Nephron (organoid): ENCODE measurements around the gene VTA1.
"Not testable (repeated sequence)": the region's sequence is repeated elsewhere in the genome, so short reads cannot be mapped to it uniquely, and the experiment has no call there.

Experiments
- H3K27ac Mint-ChIP-seq, 3 experiments: 2 replicates each; pipeline ENCODE4 v1.8.0; 2020; ENCODE audit warnings: mixed read lengths in 3 of 3, mild to moderate bottlenecking in 2 of 3, moderate library complexity in 1 of 3
- H3K27me3 Mint-ChIP-seq: 2 replicates; pipeline ENCODE4 v1.8.0; 2021; ENCODE audit warnings: low read depth, mild to moderate bottlenecking, moderate library complexity, mixed read lengths
- H3K36me3 Mint-ChIP-seq: 2 replicates; pipeline ENCODE4 v1.8.0; 2020; ENCODE audit warnings: low read depth, mixed read lengths
- H3K4me1 Mint-ChIP-seq: 2 replicates; pipeline ENCODE4 v1.8.0; 2020; ENCODE audit warnings: mixed read lengths
- H3K4me3 Mint-ChIP-seq, 3 experiments: 2 replicates each; pipeline ENCODE4 v1.8.0; 2020; ENCODE audit warnings: mild to moderate bottlenecking in 3 of 3, mixed read lengths in 3 of 3, moderate library complexity in 2 of 3
- H3K9me3 Mint-ChIP-seq: 2 replicates; pipeline ENCODE4 v1.8.0; 2020; ENCODE audit warnings: mixed read lengths
- TF ChIP-seq, protein P1 (sequence below), 3 experiments: fragments of 200-600 bp; sonication (generic); IDR thresholded peaks; one replicate each; pipeline ENCODE4 v1.5.0; 2021; ENCODE audit warnings: antibody characterized with exemption in 3 of 3; ENCODE audit not compliant: unreplicated experiment in 3 of 3

VTA1 gene

DNA sequence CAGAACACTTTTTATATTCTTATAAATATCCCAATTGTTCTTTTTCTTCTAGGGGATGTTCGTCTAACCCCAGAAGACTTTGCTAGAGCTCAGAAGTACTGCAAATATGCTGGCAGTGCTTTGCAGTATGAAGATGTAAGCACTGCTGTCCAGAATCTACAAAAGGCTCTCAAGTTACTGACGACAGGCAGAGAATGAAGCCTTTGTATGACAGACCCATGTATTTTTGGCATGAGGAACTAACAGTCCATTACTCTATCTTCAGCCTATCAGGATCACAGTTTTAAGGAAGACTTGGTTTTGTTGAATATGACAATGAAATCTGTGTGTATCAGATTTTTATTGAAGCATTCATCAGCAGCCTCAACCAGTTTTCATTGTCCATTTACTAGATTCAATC, 71.4 kb downstream of the VTA1 start:
- Mint-ChIP-seq H3K27me3 (no peaks in the 10 kb centered on the region), H3K27ac (peak overlapping the region in 1 of 3 experiments; percentile 19), H3K4me1 (no peaks in the 10 kb centered on the region), H3K9me3 (peaks cover 11% of the 10 kb centered on the region), H3K4me3 (no peak overlapping the region), H3K36me3 (peaks cover 26% of the 10 kb centered on the region)
- TF ChIP-seq, protein P1, sequence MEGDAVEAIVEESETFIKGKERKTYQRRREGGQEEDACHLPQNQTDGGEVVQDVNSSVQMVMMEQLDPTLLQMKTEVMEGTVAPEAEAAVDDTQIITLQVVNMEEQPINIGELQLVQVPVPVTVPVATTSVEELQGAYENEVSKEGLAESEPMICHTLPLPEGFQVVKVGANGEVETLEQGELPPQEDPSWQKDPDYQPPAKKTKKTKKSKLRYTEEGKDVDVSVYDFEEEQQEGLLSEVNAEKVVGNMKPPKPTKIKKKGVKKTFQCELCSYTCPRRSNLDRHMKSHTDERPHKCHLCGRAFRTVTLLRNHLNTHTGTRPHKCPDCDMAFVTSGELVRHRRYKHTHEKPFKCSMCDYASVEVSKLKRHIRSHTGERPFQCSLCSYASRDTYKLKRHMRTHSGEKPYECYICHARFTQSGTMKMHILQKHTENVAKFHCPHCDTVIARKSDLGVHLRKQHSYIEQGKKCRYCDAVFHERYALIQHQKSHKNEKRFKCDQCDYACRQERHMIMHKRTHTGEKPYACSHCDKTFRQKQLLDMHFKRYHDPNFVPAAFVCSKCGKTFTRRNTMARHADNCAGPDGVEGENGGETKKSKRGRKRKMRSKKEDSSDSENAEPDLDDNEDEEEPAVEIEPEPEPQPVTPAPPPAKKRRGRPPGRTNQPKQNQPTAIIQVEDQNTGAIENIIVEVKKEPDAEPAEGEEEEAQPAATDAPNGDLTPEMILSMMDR (IDR thresholded peaks at IDR 0.05; ENCODE audit: unreplicated experiment in 3 of 3) = no peak

DNA sequence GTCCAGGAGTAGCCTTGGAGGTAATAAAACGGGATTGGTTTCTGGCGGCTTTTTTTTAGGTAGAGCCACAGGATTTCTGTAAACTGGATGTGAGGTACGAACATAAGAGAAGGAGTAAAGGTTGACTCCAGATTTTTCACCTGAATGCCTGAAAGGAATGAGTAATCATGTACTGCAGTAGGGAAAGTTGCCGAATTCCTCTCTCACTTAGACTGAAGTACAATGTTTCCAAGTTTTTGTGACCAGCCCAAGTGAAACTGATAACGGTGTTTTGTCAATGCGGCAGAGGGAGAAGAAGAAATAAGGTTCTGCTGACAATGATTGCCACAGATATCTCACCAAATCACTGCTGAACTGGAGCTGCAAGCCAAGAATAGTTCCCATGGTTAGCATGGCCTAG, 75.0 kb downstream of the VTA1 start:
- no peaks in the 10 kb centered on the region for H3K4me1 Mint-ChIP-seq
- no peak overlapping the region for H3K4me3 Mint-ChIP-seq
- H3K27me3 Mint-ChIP-seq = no peaks in the 10 kb centered on the region
- peak overlapping the region; percentile 31 to 77 (median 44) for H3K27ac Mint-ChIP-seq
- TF ChIP-seq, protein P1 (IDR thresholded peaks at IDR 0.05; ENCODE audit: unreplicated experiment in 3 of 3) = no peak
- no peaks in the 10 kb centered on the region for H3K9me3 Mint-ChIP-seq
- peaks cover 7% of the 10 kb centered on the region for H3K36me3 Mint-ChIP-seq

DNA sequence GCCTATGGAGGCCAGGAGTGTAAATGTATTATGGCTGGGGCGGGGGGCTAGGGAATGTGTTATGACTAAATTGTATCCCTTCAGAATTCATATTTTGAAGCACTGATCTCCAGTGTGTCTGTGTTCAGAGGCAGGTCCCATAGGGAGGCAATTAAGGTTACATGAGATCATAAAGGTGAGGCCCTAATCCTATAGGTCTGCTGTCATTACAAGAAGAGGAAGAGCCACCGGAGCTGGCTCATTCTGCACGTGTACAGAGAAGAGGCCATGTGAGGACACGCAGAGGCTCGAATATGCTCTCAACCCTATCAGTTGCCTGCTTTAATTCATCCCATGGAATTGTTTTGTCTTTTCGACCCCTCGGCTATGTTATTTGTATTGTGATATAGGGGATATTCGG, 76.9 kb downstream of the VTA1 start:
- TF ChIP-seq, protein P1 (IDR thresholded peaks at IDR 0.05; ENCODE audit: unreplicated experiment in 3 of 3) = no peak

DNA sequence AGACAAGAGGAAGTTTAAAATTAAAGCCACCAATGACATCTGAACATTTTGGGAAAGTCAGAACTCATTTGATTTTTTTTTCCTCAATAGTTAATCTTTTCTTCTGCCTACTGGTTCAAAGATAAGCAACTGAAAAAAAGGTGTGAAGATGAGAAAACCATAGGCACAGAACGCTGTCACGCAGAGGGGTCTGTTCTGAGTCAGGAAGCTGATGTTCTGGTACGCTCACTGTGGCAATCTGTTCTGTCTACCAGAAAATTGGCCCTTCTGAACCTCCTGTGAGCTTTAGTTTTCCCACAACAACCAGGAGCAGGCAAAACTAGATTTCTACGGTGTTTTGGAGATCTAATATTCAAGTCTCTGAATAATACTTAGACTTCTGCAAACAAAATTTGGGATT, 78.1 kb downstream of the VTA1 start:
- no peaks in the 10 kb centered on the region for H3K27me3 Mint-ChIP-seq
- TF ChIP-seq, protein P1 (IDR thresholded peaks at IDR 0.05; ENCODE audit: unreplicated experiment in 3 of 3) = no peak
- H3K36me3 Mint-ChIP-seq = no peaks in the 10 kb centered on the region
- H3K4me1 Mint-ChIP-seq = no peaks in the 10 kb centered on the region
- no peak overlapping the region for H3K27ac Mint-ChIP-seq
- peaks cover 8% of the 10 kb centered on the region for H3K9me3 Mint-ChIP-seq
- no peak overlapping the region for H3K4me3 Mint-ChIP-seq

More for the DNA sequence above, 76.9 kb downstream of the VTA1 start:
- Mint-ChIP-seq H3K27me3 (no peaks in the 10 kb centered on the region), H3K4me3 (no peak overlapping the region), H3K4me1 (no peaks in the 10 kb centered on the region), H3K9me3 (peaks cover 3% of the 10 kb centered on the region), H3K27ac (no peak overlapping the region), H3K36me3 (peaks cover 7% of the 10 kb centered on the region)

DNA sequence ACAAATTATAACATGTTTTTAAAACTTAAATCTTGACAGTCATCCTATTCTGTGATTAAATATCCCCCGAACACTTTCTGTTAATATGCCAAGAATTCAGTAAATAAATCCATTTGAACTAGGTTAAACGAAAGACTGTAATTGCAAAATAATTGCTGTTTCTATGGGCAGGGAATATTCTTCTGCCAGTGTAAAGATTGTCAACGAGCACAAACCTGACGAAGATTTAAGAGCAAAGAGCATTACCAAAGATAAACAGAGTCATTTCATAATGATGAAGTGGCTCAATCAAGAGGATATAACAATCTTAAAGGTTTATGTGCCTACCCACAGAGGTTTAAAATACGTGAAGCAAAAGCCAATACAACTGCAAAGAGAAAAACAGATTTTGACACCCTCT, 78.5 kb downstream of the VTA1 start:
- H3K27me3 Mint-ChIP-seq = no peaks in the 10 kb centered on the region
- no peak overlapping the region for H3K27ac Mint-ChIP-seq
- no peaks in the 10 kb centered on the region for H3K36me3 Mint-ChIP-seq
- peaks cover 8% of the 10 kb centered on the region for H3K9me3 Mint-ChIP-seq
- no peak overlapping the region for H3K4me3 Mint-ChIP-seq
- no peaks in the 10 kb centered on the region for H3K4me1 Mint-ChIP-seq
- TF ChIP-seq, protein P1 (IDR thresholded peaks at IDR 0.05; ENCODE audit: unreplicated experiment in 3 of 3) = no peak

DNA sequence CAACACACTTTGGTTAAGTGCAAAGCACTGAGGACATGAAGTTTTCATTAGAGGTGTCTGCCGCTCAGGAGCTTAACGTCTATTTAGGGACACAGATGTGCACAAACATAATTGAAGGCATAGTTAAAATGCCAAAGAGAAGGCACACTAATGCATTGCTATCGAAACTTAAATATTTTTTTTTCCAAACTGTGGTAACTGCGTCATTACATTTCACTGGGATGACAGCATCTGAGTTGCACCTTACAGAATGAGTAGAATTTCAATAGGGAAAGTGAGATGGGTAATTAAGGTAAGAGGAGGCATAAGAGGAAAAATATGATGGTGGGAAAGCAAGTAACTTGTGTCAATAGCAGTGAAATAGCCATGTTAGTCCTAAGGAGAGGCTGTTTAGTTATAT, 79.7 kb downstream of the VTA1 start:
- Mint-ChIP-seq H3K9me3 (peaks cover 13% of the 10 kb centered on the region), H3K4me3 (no peak overlapping the region), H3K4me1 (no peaks in the 10 kb centered on the region), H3K36me3 (no peaks in the 10 kb centered on the region), H3K27ac (no peak overlapping the region), H3K27me3 (no peaks in the 10 kb centered on the region)
- TF ChIP-seq, protein P1 (IDR thresholded peaks at IDR 0.05; ENCODE audit: unreplicated experiment in 3 of 3) = no peak

DNA sequence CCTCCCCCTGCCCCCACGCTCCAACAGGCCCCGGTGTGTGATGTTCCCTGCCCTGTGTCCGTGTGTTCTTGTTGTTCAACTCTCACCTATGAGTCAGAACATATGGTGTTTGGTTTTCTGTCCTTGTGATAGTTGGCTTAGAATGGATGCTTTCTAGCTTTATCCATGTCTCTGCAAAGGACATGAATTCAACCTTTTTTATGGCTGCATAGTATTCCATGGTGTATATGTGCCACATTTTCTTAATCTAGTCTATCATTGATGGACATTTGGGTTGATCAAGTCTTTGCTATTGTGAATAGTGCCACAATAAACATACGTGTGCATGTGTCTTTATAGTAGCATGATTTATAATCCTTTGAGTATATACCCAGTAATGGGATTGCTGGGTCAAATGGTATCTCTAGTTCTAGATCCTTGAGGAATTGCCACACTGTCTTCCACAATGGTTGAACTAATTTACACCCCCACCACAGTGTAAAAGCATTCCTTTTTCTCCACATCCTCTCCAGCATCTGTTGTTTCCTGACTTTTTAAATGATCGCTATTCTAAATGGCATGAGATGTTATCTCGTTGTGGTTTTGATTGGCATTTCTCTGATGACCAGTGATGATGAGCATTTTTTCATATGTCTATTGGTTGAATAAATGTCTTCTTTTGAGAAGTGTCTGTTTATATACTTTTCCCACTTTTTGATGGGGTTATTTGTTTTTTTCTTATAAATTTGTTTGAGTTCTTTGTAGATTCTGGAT, 82.6 kb downstream of the VTA1 start:
- H3K27ac Mint-ChIP-seq, H3K36me3 Mint-ChIP-seq, H3K4me1 Mint-ChIP-seq, H3K27me3 Mint-ChIP-seq, H3K4me3 Mint-ChIP-seq: not testable (repeated sequence)
- H3K9me3 Mint-ChIP-seq = peaks cover 13% of the 10 kb centered on the region
